Dedifferentiated amniotic fluid mesenchymal stem cell (primary cell): ENCODE data around the gene SLC30A7.
"Not testable (repeated sequence)": the region's sequence is repeated elsewhere in the genome, so short reads cannot be mapped to it uniquely, and the experiment has no call there.

Source experiments
- DNase-seq: peaks from one replicate; pipeline ENCODE4 v3.0.0-alpha.2; 2016; ENCODE audit errors: extremely low spot score

SLC30A7 gene

DNA sequence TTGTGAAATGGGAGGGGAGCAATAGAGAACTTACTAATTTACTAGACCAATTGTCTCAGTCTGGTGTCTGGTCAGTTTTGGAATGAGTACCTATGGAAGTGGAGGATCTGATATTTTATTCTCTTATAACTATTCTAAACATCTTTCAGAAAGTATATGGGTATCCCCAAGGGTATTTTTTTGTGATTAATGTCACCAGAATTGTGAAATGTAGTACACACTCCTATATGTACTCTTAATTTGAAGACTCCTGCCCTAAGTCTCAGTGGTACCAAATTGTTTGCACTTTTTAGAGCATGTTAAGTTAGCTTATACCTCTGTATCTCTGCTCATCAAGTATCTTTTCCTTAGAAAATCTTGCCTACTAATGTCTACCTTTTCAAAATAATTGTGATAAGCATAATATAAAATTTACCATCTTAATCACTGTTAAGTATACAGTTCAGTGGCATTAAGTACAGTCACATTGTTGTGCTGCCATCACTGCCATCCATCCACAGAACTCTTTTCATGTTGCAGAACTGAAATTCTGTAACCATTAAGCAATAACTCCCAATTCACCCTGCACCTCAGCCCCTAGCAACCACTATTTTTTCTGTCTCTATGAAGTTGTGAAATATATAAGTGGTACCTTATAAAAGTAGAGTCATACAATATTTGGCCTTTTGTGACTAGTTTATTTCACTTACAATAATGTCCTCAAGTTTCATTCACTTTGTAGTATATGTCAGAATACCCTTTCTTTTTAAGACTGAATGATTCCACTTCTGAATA is 40.5 kb downstream of the SLC30A7 start:
- DNase-seq, result no peak

DNA sequence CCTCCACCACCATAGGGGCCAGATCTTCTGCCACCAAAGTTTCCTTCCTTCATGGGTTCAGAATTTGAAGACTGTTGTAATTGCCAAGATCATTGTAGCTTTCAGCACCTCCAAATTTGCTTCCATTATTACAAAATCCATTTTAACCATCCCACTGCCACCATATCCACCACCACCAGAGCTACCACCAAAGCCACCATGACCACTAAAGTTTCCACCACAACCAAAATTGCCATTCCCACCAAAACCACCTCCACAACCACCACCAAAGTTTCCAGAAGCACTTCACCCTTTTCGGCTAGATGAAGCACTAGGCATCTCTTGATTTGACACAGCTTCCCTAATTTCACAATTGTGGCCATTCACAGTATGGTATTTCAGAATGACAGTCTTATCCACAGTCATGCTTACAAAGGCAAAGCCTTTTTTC is 45.2 kb downstream of the SLC30A7 start:
- DNase-seq, result no peak

DNA sequence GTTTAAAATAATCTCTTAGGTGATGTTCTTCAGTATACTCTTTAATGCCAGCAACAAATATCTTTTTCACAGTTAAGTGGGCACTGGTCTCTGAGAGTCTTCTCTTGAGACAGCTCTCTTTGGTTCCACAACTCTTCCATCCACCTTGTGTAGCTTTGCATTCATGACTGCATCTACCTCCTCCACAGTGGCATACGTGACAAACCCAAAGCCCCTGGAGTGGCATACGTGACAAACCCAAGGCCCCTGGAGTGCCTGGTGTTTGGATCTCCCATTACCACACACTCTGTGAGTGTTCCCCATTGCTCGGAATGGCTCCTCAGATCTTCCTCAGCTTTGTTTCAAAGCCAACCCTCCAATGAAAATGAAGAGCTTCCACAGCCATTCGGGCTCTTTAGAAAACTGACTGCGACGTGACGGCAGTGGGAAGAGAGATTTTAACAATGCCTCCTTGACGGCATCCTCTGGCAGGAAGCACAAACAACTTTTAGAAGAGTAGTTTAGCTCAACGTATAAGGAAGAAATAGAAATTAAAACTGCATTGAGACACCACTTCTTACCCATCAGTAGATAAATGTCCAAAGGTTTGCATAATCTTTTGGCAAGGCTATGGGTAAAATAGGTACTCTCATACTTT is 45.8 kb downstream of the SLC30A7 start:
- DNase-seq, result no peak

DNA sequence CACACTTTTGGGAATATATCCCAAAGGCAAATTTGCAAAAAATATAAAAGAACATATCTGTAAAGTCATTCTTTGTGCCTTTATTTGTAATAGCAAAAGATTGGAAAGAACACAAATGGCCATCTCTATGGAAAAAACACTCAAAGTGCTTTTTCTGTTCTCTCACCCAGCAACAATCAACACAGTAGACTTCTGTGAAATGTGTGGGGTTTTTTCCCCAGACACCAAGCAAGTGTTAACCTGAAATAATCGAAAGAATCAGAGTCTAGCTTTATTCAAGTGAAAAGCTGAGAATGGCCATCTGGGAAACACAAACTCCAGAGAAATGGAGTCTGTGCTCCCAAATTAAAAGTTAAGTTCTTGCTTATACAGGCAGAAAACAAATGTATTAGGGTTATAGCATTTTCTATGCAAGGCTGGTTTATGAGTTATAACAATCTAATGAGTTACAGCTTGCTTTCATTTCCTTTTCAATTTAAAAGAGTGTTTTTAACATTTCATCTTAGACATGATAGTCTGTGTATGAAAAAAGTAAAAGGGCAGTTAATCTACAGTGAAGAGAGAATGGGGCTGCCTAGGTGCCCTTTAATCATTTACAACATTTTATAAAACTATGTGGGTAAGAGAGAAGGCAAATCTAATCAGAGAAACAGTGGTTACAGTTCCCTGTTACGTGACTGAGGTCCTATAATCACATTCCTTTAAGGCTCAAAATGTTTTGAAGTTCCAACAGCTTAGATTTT is 46.6 kb downstream of the SLC30A7 start:
- DNase-seq, result no peak

DNA sequence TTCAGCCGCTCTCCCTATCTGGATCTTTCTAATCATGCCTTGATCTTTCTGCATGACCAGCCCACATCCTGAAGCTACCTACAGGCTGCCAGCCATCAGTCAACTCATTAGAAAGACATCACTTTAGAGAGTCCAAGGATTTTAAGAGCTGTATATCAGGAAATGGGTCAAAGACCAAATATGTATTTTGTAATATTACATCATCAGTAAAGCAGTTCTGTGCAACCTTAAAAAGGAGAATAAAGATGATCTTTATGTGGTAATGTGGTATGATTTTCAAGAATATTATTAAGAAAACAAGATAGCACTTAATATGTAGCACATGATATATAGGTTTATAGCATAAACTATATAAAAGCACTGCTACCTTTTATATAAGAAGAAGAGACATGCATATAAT is 47.6 kb downstream of the SLC30A7 start:
- DNase-seq, result no peak

DNA sequence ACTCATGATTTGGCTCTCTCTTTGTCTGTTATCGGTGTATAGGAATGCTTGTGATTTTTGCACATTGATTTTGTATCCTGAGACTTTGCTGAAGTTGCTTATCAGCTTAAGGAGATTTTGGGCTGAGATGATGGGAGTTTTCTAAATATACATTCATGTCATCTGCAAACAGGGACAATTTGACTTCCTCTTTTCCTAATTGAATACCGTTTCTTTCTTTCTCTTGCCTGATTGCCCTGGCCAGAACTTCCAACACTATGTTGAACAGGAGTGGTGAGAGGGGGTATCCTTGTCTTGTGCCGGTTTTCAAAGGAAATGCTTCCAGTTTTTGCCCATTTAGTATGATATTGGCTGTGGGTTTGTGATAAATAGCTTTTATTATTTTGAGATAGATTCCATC is 50.2 kb downstream of the SLC30A7 start:
- DNase-seq, result not testable (repeated sequence)

DNA sequence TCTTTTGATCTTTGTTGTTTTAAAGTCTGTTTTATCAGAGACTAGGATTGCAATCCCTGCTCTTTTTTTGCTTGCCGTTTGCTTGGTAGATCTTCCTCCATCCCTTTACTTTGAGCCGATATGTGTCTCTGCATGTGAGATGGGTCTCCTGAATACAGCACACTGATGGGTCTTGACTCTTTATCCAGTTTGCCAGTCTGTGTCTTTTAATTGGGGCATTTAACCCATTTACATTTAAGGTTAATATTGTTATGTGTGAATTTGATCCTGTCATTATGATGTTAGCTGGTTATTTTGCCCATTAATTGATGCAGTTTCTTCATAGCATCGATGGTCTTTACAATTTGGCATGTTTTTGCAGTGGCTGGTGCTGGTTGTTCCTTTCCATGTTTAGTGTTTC is 51.9 kb downstream of the SLC30A7 start:
- DNase-seq, result not testable (repeated sequence)

DNA sequence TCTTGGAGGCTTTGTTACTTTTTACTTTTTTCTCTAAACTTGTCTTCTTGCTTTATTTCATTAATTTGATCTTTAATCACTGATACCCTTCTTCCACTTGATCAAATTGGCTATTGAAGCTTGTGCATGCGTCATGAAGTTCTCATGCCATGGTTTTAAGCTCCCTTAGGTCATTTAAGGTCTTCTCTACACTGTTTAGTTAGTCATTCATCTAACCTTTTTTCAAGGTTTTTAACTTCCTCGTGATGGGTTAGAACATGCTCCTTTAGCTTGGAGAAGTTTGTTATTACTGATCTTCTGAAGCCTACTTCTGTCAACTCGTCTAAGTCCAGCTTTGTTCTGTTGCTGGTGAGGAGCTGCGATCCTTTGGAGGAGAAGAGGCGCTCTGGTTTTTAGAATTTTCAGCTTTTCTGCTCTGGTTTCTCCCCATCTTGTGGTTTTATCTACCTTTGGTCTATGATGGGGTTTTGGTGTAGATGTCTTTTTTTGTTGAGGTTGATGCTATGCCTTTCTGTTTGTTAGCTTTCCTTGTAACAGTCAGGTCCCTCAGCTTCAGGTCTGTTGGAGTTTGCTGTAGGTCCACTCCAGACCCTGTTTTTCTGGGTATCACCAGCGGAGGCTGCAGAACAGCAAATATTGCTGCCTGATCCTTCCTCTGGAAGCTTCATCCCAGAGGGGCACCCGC is 53.0 kb downstream of the SLC30A7 start:
- not testable (repeated sequence) for DNase-seq

DNA sequence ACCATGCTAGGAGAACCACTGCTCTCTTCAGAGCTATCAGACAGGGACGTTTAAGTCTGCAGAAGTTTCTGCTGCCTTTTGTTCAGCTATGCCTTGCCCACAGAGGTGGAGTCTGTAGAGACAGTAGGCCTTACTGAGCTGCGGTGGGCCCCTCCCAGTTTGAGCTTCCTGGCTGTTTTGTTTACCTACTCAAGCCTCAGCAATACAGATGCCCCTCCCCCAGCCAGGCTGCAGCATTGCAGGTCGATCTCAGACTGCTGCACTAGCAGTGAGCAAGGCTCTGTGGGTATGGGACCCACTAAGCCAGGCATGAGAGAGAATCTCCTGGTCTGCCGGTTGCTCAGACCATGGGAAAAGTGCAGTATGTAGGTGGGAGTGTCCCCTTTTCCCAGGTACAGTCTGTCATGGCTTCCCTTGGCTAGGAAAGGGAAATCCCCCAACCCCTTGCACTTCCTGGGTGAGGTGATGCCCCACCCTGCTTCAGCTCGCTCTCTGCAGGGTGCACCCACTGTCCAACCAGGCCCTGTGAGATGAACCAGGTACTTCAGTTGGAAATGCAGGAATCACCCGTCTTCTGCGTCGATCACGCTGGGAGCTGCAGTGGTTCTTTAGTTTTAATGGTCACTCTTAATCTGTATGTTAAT is 53.7 kb downstream of the SLC30A7 start:
- DNase-seq, result not testable (repeated sequence)

DNA sequence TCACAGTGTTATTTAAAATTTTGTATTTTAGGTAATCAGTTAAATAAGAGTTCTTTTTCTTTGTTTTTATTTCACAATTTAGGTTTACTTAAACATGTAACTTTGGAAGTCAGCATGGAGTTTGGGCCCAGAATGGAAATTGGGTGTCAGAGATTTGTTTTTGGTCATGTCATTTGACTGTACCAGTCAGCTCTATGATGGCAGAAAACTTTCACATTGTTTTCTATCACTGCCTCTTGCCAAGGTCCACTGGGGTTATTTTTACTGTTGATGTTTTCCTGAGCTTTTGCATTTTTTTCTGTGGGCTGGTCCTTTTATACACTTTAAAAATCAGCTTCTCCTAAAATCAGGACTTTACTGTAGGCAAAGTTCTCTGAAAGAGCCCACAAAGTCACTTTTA is 54.4 kb downstream of the SLC30A7 start:
- DNase-seq, result no peak

DNA sequence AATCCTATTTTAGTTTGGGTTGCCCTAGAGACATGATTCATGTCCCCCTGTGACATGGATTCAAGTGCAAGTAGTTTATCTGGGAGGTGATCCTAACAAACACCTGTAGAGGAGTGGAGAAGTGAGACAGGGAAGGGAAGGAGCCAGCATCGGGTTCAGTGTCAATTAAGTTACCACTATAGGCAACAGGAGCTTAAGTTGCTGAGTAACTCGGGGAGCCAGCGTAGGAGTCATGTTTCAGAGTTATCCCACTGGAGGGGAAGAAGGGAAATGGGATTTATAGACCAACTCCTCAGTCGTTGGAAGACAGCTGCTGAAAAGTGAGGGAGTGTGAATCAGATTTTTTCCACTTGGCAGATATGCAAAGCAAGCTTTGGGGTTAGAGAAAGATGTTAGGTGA is 54.9 kb downstream of the SLC30A7 start:
- DNase-seq, result no peak

DNA sequence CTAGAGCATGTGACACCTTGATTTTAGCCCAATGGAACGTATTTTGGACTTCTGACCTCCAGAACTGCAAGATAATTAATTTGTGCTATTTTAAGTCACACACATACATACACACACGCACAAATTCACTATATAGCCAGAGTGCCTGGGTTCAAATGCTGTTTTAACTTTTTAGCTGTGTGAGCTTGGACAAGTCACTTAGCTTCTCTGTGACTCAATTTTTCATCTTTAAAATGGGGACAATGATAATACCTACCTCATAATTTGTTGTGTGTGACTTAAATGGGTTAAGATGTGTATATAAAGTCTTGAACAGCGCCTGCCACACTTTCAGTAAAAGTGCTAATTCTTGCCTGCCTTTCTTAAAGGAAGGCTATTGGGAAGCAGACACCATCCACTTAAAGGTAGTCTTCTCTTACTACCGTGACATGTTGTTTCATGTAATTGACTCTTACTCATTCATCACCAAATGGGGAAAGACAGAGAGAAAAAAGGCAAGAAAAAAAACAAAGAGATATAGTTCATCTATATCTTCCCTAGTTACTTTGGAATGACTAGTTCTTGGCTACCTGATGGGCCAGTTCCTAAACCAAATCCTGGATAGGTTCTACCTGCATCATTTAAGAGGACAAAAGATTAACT is 56.3 kb downstream of the SLC30A7 start:
- no peak for DNase-seq

DNA sequence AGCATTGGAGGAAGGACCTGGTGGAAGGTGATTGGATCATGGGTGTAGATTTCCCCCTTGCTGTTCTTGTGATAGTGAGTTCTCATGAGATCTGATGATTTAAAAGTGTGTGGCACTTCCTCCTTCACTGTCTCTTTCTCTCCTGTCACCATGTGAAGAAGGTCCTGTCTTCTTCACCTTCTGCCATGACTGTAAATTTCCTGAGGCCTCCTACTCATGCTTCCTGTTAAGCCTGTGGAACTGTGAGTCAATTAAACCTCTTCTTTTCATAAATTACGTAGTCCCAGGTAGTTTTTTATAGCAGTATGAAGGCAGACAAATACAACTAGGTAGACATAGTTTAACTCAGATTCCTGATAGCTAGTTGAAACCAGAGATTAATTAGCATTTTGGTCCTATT is 57.1 kb downstream of the SLC30A7 start:
- DNase-seq, result not testable (repeated sequence)

DNA sequence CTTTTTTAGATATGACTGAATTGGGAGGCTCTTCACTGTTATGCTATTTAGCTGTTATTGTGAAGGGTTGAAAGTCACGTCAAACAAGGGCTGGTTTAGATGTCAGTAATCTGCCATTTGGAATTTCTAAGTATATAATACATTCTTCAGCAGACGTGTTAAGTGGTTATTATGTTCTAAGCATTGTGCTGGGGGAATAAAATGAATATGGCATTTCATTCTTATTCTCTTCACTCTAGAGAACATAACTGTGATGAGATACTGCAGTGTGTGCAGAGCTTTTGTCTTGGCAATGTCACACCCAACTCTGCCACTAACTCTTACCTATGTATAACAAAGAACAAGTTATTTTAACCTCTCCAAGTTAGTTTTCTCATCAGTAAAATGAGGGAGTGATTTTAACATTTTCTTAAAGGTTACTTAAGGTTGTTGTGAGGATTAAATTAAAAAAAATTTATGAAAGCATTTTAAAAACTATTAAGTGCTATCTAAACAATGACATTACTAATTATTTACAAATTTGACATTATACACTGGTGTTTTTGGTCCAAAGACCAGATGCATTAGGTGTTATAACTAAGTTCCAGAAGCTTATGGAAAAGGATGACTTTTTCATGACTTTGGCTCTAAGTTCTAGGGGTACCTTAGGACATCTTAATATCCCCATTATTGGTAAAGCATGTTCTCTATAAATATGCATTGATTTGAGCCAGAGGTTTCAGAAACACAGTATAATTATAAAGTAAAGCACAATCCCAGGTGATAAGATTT is 58.3 kb downstream of the SLC30A7 start:
- no peak for DNase-seq

DNA sequence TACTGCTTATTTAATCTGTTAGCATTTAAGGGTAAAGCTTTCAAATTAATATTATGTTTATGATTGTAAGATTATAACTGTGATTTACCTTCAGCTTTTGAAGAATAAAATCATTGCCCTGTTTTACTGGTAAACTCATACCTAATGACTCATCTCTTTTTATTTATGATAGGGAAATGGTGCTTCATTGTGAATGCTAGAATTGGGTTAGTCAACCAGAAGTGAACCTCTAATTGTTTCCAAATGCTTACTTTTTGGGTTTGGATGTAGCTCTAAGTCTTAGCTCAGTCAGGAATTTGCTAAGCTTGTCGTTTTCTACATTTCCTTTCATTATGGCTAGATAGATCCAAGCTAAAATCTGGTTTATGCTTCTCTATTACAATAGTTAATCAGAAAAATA is 59.4 kb downstream of the SLC30A7 start:
- peak; percentile 95 for DNase-seq

DNA sequence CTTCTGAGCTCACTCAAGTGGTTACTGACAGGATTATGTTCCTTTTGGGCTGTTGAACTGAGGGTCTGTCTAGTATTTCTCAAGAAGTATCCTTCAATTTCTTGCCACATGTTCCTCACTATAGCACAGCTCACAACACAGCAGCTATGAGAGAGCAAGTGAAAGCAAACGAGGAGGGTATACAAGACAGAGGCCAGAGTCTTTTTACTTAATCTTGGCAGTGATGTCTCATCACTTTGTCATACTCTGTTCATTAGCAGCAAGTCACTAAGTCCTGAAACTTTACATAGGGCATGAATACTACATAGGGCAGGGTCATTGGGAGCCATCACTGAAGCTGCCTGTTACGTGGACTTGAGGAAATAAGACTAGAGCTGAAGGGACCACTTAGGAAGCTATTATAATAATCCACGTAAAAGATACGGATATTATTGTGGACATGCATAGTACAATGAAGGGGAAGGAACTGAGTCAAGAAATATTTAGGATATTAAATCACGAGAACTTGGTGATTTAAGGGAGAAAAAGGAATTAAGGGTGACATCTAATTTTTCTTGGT is 63.7 kb downstream of the SLC30A7 start:
- DNase-seq, result no peak

DNA sequence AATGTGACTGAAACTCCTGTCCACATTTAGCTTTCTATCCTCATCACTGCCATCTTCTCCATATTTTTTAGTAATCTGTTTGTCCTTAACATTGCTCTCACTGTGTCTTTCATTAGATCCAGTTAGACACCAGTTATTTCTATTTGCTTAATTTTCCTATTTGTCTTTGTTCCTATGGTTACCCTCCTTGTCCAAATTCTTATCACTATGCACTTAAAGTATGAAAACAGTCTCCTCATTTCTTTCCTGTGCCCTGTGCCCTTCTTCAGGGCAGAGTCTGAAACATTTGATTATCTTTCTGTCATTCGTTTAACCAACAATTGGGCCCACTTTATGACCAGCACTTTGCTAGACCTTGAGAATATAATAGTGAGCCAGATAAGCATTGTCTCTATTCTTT is 64.2 kb downstream of the SLC30A7 start:
- no peak for DNase-seq

DNA sequence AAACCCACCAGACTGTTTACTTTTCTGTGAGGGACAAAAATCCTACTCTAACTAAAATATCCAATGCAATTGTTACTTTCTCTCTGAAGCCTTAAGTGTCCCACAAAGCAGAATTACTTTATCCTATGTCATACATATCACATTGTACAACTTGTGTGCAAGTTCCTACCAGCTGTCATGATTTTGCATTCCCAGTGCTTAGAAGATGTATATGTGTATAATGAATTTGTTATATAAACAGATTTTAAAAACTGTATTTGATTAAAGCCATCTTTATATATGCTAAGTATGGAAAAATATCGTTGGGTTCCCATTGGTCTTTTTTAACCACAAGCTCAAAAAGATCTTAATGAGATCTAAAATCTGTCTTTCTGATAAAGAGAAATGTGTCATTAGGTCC is 72.7 kb downstream of the SLC30A7 start:
- DNase-seq, result no peak

DNA sequence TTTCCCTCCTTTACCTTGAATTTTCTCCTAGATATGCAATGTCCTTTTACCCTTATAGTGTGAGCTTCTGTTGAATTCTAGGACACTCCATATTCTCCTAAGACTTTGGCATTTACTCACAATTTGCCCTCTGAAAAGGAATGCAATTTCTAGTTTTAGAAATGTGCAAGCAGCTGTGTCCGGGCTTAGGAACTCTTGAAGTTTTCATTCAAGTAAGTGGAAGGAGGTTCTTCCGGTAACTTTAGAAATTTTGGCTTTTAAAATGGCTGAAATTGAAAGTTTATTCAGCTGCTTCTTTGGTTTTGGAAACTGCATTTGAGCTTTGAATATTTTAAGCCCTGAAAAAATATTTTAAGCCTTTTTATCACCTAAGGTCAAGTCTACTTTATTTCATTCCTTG is 73.4 kb downstream of the SLC30A7 start:
- no peak for DNase-seq

DNA sequence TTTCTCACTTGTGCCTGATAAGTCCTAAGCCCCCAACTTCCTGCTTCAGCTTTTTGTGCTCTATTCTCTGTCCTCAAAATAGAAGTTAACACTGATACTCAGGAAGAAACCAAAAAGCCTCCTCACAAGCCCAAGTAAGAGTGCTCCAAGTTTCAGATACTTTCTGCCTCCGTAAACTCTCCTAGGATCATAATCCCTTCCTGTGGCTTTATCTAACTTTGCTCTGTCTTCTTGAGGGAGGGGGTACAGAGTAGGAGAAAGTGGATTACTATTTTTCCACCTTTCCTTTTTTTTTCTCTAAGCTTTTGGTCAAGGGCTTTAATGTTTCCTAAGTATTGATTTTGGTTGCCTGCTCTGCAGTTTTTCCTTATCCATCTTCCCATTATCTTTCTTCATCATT is 75.1 kb downstream of the SLC30A7 start:
- DNase-seq, result no peak
